Neural progenitor cell (in vitro differentiated cells): ENCODE measurements around the gene CNN3. TPM values are rescaled to one million over a fixed set of nuclear protein-coding genes. Genes with fewer than 3 reads are reported as not detected.

Experiments used
- DNase-seq: peaks from one replicate; pipeline ENCODE4 v3.0.0-alpha.2; 2016; ENCODE audit warnings: low spot score
- H2AFZ ChIP-seq: fragments of 200-600 bp; sonication (generic); replicated peaks from 2 replicates; pipeline ENCODE4 v1.6.1; 2016; ENCODE audit warnings: antibody characterized with exemption
- H3F3A ChIP-seq: fragments of 200-600 bp; sonication (generic); 2 replicates; pipeline ENCODE4 v1.6.1; 2016; ENCODE audit warnings: antibody characterized with exemption, low read depth
- H3K27ac ChIP-seq: fragments of 200-600 bp; sonication (generic); 2 replicates; pipeline ENCODE4 v1.5.1; 2016; ENCODE audit warnings: mild to moderate bottlenecking
- H3K27me3 ChIP-seq: fragments of 200-600 bp; sonication (generic); 2 replicates; pipeline ENCODE4 v1.6.1; 2016; ENCODE audit warnings: mild to moderate bottlenecking, moderate library complexity
- H3K36me3 ChIP-seq: fragments of 200-600 bp; sonication (generic); 2 replicates; pipeline ENCODE4 v1.5.1; 2016
- H3K4me1 ChIP-seq: fragments of 200-600 bp; sonication (generic); 2 replicates; pipeline ENCODE4 v1.6.1; 2016; ENCODE audit warnings: mixed run types
- H3K4me2 ChIP-seq: fragments of 200-600 bp; sonication (generic); 2 replicates; pipeline ENCODE4 v1.6.1; 2016
- H3K4me3 ChIP-seq: fragments of 200-600 bp; sonication (generic); 2 replicates; pipeline ENCODE4 v1.5.1; 2016
- H3K79me2 ChIP-seq: fragments of 200-600 bp; sonication (generic); 2 replicates; pipeline ENCODE4 v1.6.1; 2016; ENCODE audit warnings: low read depth
- H3K9ac ChIP-seq: fragments of 200-600 bp; sonication (generic); 2 replicates; pipeline ENCODE4 v1.6.1; 2016
- H3K9me3 ChIP-seq: fragments of 200-600 bp; sonication (generic); 2 replicates; pipeline ENCODE4 v1.5.1; 2016; ENCODE audit warnings: low read depth
- H4K20me1 ChIP-seq: fragments of 200-600 bp; sonication (generic); 2 replicates; pipeline ENCODE4 v1.6.1; 2016; ENCODE audit warnings: low read depth
- H3K27ac Mint-ChIP-seq: 3 replicates; pipeline ENCODE4 v1.8.0; 2021; ENCODE audit warnings: mixed read lengths
- H3K27me3 Mint-ChIP-seq: 2 replicates; pipeline ENCODE4 v1.8.0; 2022; ENCODE audit warnings: low read depth, mild to moderate bottlenecking, inconsistent platforms, moderate library complexity, mixed read lengths; ENCODE audit not compliant: insufficient read depth
- H3K36me3 Mint-ChIP-seq: 3 replicates; pipeline ENCODE4 v1.8.0; 2021; ENCODE audit warnings: mixed read lengths
- H3K4me1 Mint-ChIP-seq: 3 replicates; pipeline ENCODE4 v1.8.0; 2021; ENCODE audit warnings: mixed read lengths
- H3K4me3 Mint-ChIP-seq: 3 replicates; pipeline ENCODE4 v1.8.0; 2021; ENCODE audit warnings: mild to moderate bottlenecking, moderate library complexity, mixed read lengths
- H3K9me3 Mint-ChIP-seq: 3 replicates; pipeline ENCODE4 v1.8.0; 2020; ENCODE audit warnings: mixed read lengths
- EZH2 ChIP-seq: fragments of 200-600 bp; sonication (generic); IDR thresholded peaks from 2 replicates; pipeline ENCODE4 v1.6.1; 2017; ENCODE audit warnings: antibody characterized with exemption, mild to moderate bottlenecking, moderate library complexity
- EZH2phosphoT487 ChIP-seq: fragments of 200-600 bp; sonication (generic); IDR thresholded peaks from 2 replicates; pipeline ENCODE4 v1.6.1; 2017; ENCODE audit warnings: antibody characterized with exemption
- total RNA-seq: library from RNA; depleted of rRNA; stranded (reverse); fragments of >200 nt; gene quantifications from 2 replicates; pipeline ENCODE4 v1.2.3, GENCODE V29; 2015; ENCODE audit warnings: low replicate concordance
- TF ChIP-seq, protein P1 (sequence below): fragments of 200-600 bp; sonication (generic); IDR thresholded peaks from 2 replicates; pipeline ENCODE4 v1.5.1; 2017; ENCODE audit warnings: antibody characterized with exemption, mild to moderate bottlenecking

The CNN3 gene
- total RNA-seq, 1 donor from 2014 or later = 644 TPM

DNA sequence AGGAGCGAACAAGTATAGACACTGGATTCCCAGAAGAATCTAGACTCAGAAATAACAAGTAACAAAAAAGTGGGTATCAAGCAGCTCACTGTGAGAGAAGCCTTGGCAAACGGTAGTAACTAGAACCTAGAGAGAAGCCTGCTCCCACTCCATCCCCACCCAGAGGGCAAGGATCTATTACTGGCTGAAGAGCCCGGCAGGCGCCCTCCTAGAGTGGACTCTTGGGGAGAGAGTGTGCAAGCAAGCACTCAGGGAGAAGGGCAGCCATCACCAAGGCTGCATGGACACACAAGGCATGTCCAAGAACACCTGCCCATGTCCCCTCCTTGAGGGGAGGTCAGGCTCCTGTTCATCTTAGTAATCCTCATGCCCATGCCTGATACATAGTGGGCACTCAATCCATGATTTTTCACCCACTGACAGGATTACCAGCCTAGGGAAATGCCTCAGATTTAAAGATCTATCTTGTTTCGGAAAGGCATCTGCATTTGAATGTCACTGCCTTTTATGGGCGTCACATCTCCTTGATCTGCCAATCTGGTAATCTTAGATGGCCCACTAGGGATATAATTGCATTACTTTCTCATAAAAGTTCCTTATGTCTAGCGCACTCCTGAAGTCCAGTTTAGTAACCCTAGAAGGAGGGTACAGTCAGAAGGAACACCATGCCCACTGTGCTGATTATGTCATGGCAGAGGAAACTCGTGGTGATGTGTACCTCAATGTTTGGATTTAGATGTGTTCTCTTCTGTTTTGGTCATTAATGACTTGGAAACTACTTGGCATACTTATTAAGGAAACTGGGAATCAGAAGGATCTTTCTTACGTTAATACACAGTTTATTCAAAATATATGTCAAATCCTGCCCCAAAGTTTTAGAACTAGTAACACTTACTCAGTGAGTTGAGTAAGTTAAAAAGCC lies 14.4 kb downstream of the CNN3 start:
- no peak overlapping the region for H3K4me3 ChIP-seq
- H2AFZ ChIP-seq = no peak overlapping the region
- H3F3A ChIP-seq = peaks cover 19% of the 10 kb centered on the region
- no peaks in the 10 kb centered on the region for H3K27me3 ChIP-seq
- peaks cover 100% of the 10 kb centered on the region for H3K79me2 ChIP-seq
- H3K9me3 ChIP-seq = no peaks in the 10 kb centered on the region
- peaks cover 100% of the 10 kb centered on the region for H4K20me1 ChIP-seq
- Mint-ChIP-seq H3K4me3 (no peak overlapping the region), H3K36me3 (peaks cover 73% of the 10 kb centered on the region), H3K27me3 (peaks cover 13% of the 10 kb centered on the region), H3K27ac (no peak overlapping the region), H3K4me1 (peaks cover 16% of the 10 kb centered on the region), H3K9me3 (peaks cover 56% of the 10 kb centered on the region)
- H3K4me2 ChIP-seq = no peak overlapping the region
- DNase-seq = no peak
- TF ChIP-seq EZH2phosphoT487 (no peak), EZH2 (no peak)
- TF ChIP-seq, protein P1, sequence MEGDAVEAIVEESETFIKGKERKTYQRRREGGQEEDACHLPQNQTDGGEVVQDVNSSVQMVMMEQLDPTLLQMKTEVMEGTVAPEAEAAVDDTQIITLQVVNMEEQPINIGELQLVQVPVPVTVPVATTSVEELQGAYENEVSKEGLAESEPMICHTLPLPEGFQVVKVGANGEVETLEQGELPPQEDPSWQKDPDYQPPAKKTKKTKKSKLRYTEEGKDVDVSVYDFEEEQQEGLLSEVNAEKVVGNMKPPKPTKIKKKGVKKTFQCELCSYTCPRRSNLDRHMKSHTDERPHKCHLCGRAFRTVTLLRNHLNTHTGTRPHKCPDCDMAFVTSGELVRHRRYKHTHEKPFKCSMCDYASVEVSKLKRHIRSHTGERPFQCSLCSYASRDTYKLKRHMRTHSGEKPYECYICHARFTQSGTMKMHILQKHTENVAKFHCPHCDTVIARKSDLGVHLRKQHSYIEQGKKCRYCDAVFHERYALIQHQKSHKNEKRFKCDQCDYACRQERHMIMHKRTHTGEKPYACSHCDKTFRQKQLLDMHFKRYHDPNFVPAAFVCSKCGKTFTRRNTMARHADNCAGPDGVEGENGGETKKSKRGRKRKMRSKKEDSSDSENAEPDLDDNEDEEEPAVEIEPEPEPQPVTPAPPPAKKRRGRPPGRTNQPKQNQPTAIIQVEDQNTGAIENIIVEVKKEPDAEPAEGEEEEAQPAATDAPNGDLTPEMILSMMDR = no peak
- no peaks in the 10 kb centered on the region for H3K36me3 ChIP-seq
- no peak overlapping the region for H3K9ac ChIP-seq
- H3K4me1 ChIP-seq = peaks cover 27% of the 10 kb centered on the region
- peak overlapping the region; percentile 39 for H3K27ac ChIP-seq

DNA sequence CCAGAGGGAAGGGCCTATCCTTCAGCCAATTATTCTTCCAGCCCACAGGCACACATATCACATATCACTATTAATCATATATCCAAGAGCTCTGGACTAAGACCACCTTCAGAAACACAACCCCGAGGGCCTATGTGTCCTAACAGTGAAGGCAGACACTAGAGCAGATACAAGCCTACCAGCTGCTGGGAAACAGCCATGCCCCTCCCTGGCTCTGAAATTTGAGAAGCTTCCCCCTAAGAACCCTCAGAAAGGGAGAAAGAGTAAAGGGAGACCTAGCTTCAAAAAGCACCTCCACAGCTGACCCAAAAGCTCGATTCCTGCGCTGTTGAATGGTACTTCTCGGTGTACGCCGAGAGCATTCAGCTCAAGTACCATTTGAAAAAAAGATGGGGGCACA lies 17.4 kb downstream of the CNN3 start:
- no peak overlapping the region for H2AFZ ChIP-seq
- H3K27ac ChIP-seq = no peak overlapping the region
- H3K4me2 ChIP-seq = peak overlapping the region; percentile 15
- Mint-ChIP-seq H3K4me1 (peaks cover 26% of the 10 kb centered on the region), H3K27ac (peak overlapping the region; percentile 51), H3K27me3 (peaks cover 4% of the 10 kb centered on the region), H3K36me3 (peaks cover 62% of the 10 kb centered on the region), H3K4me3 (no peak overlapping the region), H3K9me3 (peaks cover 36% of the 10 kb centered on the region)
- no peak overlapping the region for H3K4me3 ChIP-seq
- no peak for TF ChIP-seq EZH2
- TF ChIP-seq, protein P1 = no peak
- TF ChIP-seq EZH2phosphoT487 = no peak
- no peaks in the 10 kb centered on the region for H3K27me3 ChIP-seq
- peaks cover 100% of the 10 kb centered on the region for H4K20me1 ChIP-seq
- peak; percentile 54 for DNase-seq
- no peak overlapping the region for H3K9ac ChIP-seq
- no peaks in the 10 kb centered on the region for H3K9me3 ChIP-seq
- H3K4me1 ChIP-seq = peaks cover 27% of the 10 kb centered on the region
- peaks cover 100% of the 10 kb centered on the region for H3K79me2 ChIP-seq
- H3F3A ChIP-seq = peaks cover 19% of the 10 kb centered on the region
- H3K36me3 ChIP-seq = no peaks in the 10 kb centered on the region

DNA sequence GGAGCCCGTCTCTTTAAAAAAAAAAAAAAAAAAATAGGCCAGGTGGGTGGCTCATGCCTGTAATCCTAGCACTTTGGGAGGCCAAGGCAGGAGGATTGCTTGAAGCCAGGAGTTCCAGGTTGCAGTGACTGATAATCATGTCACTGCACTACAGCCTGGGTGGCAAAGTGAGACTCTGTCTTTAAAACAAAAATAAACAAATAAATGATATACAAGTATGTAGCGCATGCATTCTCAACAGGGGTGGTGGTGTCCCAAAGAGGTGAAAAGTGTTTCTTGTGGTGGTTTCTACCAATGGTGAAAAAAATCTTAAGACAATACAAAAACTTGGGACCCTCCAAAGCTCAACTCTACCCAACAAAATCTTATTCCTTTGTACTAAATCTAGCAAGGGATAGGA lies 17.9 kb downstream of the CNN3 start:
- Histone ChIP-seq H3K79me2 (peaks cover 100% of the 10 kb centered on the region), H3F3A (peaks cover 19% of the 10 kb centered on the region), H3K27ac (no peak overlapping the region), H3K9me3 (no peaks in the 10 kb centered on the region), H3K9ac (no peak overlapping the region), H2AFZ (no peak overlapping the region), H3K4me3 (no peak overlapping the region), H3K4me2 (peak overlapping the region; percentile 15), H3K4me1 (peaks cover 27% of the 10 kb centered on the region), H3K36me3 (peaks cover under 1% of the 10 kb centered on the region), H3K27me3 (no peaks in the 10 kb centered on the region), H4K20me1 (peaks cover 100% of the 10 kb centered on the region)
- Mint-ChIP-seq H3K36me3 (peaks cover 57% of the 10 kb centered on the region), H3K4me1 (peaks cover 26% of the 10 kb centered on the region), H3K27ac (peak overlapping the region; percentile 51), H3K9me3 (peaks cover 31% of the 10 kb centered on the region), H3K27me3 (peaks cover 2% of the 10 kb centered on the region), H3K4me3 (no peak overlapping the region)
- TF ChIP-seq EZH2phosphoT487 = no peak
- TF ChIP-seq, protein P1 = no peak
- TF ChIP-seq EZH2 = no peak
- DNase-seq = no peak
